Measurements from ENCODE around the gene SLC11A1. TPM values are rescaled to one million over a fixed set of nuclear protein-coding genes. Genes with fewer than 3 reads are reported as not detected.

SLC11A1 gene
- total and polyA plus RNA-seq, 2 donors (not counting 1 experiment from before 2014, with no cell fraction given), result 0.03 to 0.17 TPM

- H3K4me2 ChIP-seq (ENCODE audit: extremely low read depth, insufficient read depth, low read length), result no peak overlapping the region
- TF ChIP-seq EZH2 (IDR thresholded peaks at IDR 0.05; ENCODE audit: low read length, missing control alignments), result no peak
- TF ChIP-seq, protein P1, sequence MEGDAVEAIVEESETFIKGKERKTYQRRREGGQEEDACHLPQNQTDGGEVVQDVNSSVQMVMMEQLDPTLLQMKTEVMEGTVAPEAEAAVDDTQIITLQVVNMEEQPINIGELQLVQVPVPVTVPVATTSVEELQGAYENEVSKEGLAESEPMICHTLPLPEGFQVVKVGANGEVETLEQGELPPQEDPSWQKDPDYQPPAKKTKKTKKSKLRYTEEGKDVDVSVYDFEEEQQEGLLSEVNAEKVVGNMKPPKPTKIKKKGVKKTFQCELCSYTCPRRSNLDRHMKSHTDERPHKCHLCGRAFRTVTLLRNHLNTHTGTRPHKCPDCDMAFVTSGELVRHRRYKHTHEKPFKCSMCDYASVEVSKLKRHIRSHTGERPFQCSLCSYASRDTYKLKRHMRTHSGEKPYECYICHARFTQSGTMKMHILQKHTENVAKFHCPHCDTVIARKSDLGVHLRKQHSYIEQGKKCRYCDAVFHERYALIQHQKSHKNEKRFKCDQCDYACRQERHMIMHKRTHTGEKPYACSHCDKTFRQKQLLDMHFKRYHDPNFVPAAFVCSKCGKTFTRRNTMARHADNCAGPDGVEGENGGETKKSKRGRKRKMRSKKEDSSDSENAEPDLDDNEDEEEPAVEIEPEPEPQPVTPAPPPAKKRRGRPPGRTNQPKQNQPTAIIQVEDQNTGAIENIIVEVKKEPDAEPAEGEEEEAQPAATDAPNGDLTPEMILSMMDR (conservative IDR thresholded peaks at IDR 0.05 in 1 of 2, IDR thresholded peaks at IDR 0.05 in 1 of 2; ENCODE audit: low read depth in 1 of 2, low read length in 2 of 2), result no peak
- H4K20me1 ChIP-seq (ENCODE audit: control insufficient read depth, extremely low read depth, insufficient read depth, low read length), result no peaks in the 10 kb centered on the region
- no peaks in the 10 kb centered on the region for H3K27me3 ChIP-seq (ENCODE audit: control insufficient read depth, insufficient read depth, low read length)
- H3K9me3 ChIP-seq (ENCODE audit: control insufficient read depth, insufficient read depth, low read depth, low read length), result no peaks in the 10 kb centered on the region
- H3K27ac ChIP-seq (ENCODE audit: insufficient read depth, low read length), result no peak overlapping the region
- no peak for DNase-seq (ENCODE audit: low read depth in 2 of 2)
- no peak overlapping the region for H3K9ac ChIP-seq (ENCODE audit: insufficient read depth, low read length)
- no peaks in the 10 kb centered on the region for H3K36me3 ChIP-seq (ENCODE audit: control insufficient read depth, insufficient read depth, low read length)
- H3K4me1 ChIP-seq (ENCODE audit: control insufficient read depth, extremely low read depth, insufficient read depth, low read length), result no peaks in the 10 kb centered on the region
- H2AFZ ChIP-seq (ENCODE audit: low read length), result no peak overlapping the region
- H3K4me3 ChIP-seq (replicated peaks in 1 of 4; ENCODE audit: control extremely low read depth in 1 of 4, insufficient read depth in 1 of 4, low read depth in 3 of 4, low read length in 4 of 4), result no peak overlapping the region
- no peaks in the 10 kb centered on the region for H3K79me2 ChIP-seq (ENCODE audit: control insufficient read depth, insufficient read depth, low read length)
Measured at GRCh38 chr2:218334531-218334930, 47.5 kb upstream of the SLC11A1 start.

DNA sequence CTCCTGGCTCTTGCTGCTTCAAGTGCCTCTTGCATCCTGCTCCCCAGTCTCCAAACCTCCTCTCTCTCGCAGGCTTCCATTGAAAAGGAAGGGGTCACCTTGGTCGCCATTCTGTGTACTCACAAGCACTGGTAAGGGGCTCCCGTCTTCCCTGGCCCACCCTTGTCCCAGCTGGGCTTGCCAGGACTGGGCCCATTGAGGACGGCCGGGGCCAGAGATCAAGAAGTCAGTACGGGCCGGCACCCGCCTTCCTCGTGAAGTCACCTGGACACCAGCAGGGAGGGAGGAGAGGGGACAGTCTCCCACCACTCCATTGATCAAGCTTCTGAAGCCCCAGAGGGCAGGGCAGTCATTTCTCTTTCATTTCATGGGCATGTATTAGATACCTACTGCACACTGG is 41.4 kb upstream of the SLC11A1 start:
- Histone ChIP-seq H2AFZ (ENCODE audit: low read length) (no peak overlapping the region), H3K4me1 (ENCODE audit: control insufficient read depth, extremely low read depth, insufficient read depth, low read length) (peaks cover 2% of the 10 kb centered on the region), H3K27ac (ENCODE audit: insufficient read depth, low read length) (no peak overlapping the region), H4K20me1 (ENCODE audit: control insufficient read depth, extremely low read depth, insufficient read depth, low read length) (no peaks in the 10 kb centered on the region), H3K79me2 (ENCODE audit: control insufficient read depth, insufficient read depth, low read length) (no peaks in the 10 kb centered on the region), H3K27me3 (ENCODE audit: control insufficient read depth, insufficient read depth, low read length) (no peaks in the 10 kb centered on the region), H3K4me2 (ENCODE audit: extremely low read depth, insufficient read depth, low read length) (no peak overlapping the region), H3K4me3 (replicated peaks in 1 of 4; ENCODE audit: control extremely low read depth in 1 of 4, insufficient read depth in 1 of 4, low read depth in 3 of 4, low read length in 4 of 4) (no peak overlapping the region), H3K9me3 (ENCODE audit: control insufficient read depth, insufficient read depth, low read depth, low read length) (no peaks in the 10 kb centered on the region), H3K9ac (ENCODE audit: insufficient read depth, low read length) (no peak overlapping the region), H3K36me3 (ENCODE audit: control insufficient read depth, insufficient read depth, low read length) (no peaks in the 10 kb centered on the region)
- TF ChIP-seq, protein P1 (conservative IDR thresholded peaks at IDR 0.05 in 1 of 2, IDR thresholded peaks at IDR 0.05 in 1 of 2; ENCODE audit: low read depth in 1 of 2, low read length in 2 of 2), result no peak
- TF ChIP-seq EZH2 (IDR thresholded peaks at IDR 0.05; ENCODE audit: low read length, missing control alignments), result no peak
- no peak for DNase-seq (ENCODE audit: low read depth in 2 of 2)

GRCh38 chr2:218341381-218341780 is 40.7 kb upstream of the SLC11A1 start:
- Histone ChIP-seq H3K4me1 (ENCODE audit: control insufficient read depth, extremely low read depth, insufficient read depth, low read length) (peaks cover 2% of the 10 kb centered on the region), H3K79me2 (ENCODE audit: control insufficient read depth, insufficient read depth, low read length) (no peaks in the 10 kb centered on the region)
- no peak for DNase-seq (ENCODE audit: low read depth in 2 of 2)

More at GRCh38 chr2:218341381-218341780, 40.7 kb upstream of the SLC11A1 start:
- TF ChIP-seq, protein P1 (conservative IDR thresholded peaks at IDR 0.05 in 1 of 2, IDR thresholded peaks at IDR 0.05 in 1 of 2; ENCODE audit: low read depth in 1 of 2, low read length in 2 of 2), result no peak
- TF ChIP-seq EZH2 (IDR thresholded peaks at IDR 0.05; ENCODE audit: low read length, missing control alignments), result no peak
- Histone ChIP-seq H3K27ac (ENCODE audit: insufficient read depth, low read length) (no peak overlapping the region), H3K9ac (ENCODE audit: insufficient read depth, low read length) (no peak overlapping the region), H3K9me3 (ENCODE audit: control insufficient read depth, insufficient read depth, low read depth, low read length) (no peaks in the 10 kb centered on the region), H2AFZ (ENCODE audit: low read length) (no peak overlapping the region), H3K4me3 (replicated peaks in 1 of 4; ENCODE audit: control extremely low read depth in 1 of 4, insufficient read depth in 1 of 4, low read depth in 3 of 4, low read length in 4 of 4) (no peak overlapping the region), H3K36me3 (ENCODE audit: control insufficient read depth, insufficient read depth, low read length) (no peaks in the 10 kb centered on the region), H3K4me2 (ENCODE audit: extremely low read depth, insufficient read depth, low read length) (no peak overlapping the region), H3K27me3 (ENCODE audit: control insufficient read depth, insufficient read depth, low read length) (no peaks in the 10 kb centered on the region), H4K20me1 (ENCODE audit: control insufficient read depth, extremely low read depth, insufficient read depth, low read length) (no peaks in the 10 kb centered on the region)
